ENCODE data around the gene SRGAP3. TPM values are rescaled to one million over a fixed set of nuclear protein-coding genes. Genes with fewer than 3 reads are reported as not detected.

Gene SRGAP3
- total and polyA plus RNA-seq, 2 experiments from 2014 or later, result 7.4 to 8.3 TPM

GRCh38 chr3:9007213-9007612 lies 242.2 kb downstream of the SRGAP3 start:
- no peak overlapping the region for H3K4me2 ChIP-seq
- no peaks in the 10 kb centered on the region for H3K9me2 ChIP-seq (replicated peaks; ENCODE audit: insufficient read depth)
- TF ChIP-seq EZH2 (IDR thresholded peaks at IDR 0.05; ENCODE audit: borderline replicate concordance) (no peak), EZH2phosphoT487 (IDR thresholded peaks at IDR 0.05; ENCODE audit: low read depth, severe bottlenecking, unreplicated experiment) (no peak)
- TF ChIP-seq, protein P1, sequence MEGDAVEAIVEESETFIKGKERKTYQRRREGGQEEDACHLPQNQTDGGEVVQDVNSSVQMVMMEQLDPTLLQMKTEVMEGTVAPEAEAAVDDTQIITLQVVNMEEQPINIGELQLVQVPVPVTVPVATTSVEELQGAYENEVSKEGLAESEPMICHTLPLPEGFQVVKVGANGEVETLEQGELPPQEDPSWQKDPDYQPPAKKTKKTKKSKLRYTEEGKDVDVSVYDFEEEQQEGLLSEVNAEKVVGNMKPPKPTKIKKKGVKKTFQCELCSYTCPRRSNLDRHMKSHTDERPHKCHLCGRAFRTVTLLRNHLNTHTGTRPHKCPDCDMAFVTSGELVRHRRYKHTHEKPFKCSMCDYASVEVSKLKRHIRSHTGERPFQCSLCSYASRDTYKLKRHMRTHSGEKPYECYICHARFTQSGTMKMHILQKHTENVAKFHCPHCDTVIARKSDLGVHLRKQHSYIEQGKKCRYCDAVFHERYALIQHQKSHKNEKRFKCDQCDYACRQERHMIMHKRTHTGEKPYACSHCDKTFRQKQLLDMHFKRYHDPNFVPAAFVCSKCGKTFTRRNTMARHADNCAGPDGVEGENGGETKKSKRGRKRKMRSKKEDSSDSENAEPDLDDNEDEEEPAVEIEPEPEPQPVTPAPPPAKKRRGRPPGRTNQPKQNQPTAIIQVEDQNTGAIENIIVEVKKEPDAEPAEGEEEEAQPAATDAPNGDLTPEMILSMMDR (IDR thresholded peaks at IDR 0.05; ENCODE audit: poor library complexity), result no peak
- no peak for DNase-seq (ENCODE audit: low spot score)
- H3K4me3 ChIP-seq, result no peak overlapping the region
- no peaks in the 10 kb centered on the region for H3K9me3 ChIP-seq (ENCODE audit: low read depth)
- H4K20me1 ChIP-seq (ENCODE audit: insufficient read depth, poor library complexity, severe bottlenecking), result no peaks in the 10 kb centered on the region
- WGBS (ENCODE audit: low lambda C conversion rate, missing lambda C conversion rate), result 72% methylated on average over 2 of the region's 2 CpGs
- no peaks in the 10 kb centered on the region for H3K4me1 ChIP-seq (ENCODE audit: insufficient read depth)
- H3K27ac ChIP-seq, result no peak overlapping the region
- no peaks in the 10 kb centered on the region for H3K79me2 ChIP-seq
- H3K27me3 ChIP-seq, result no peaks in the 10 kb centered on the region
- no peaks in the 10 kb centered on the region for H3K36me3 ChIP-seq (replicated peaks; ENCODE audit: insufficient read depth, low read depth)
- H2AFZ ChIP-seq, result no peak overlapping the region

GRCh38 chr3:9000041-9000440 lies 249.4 kb downstream of the SRGAP3 start:
- Histone ChIP-seq H3K79me2 (no peaks in the 10 kb centered on the region), H3K4me3 (no peak overlapping the region), H2AFZ (no peak overlapping the region), H3K9me2 (replicated peaks; ENCODE audit: insufficient read depth) (no peaks in the 10 kb centered on the region), H3K9me3 (ENCODE audit: low read depth) (no peaks in the 10 kb centered on the region), H3K36me3 (replicated peaks; ENCODE audit: insufficient read depth, low read depth) (no peaks in the 10 kb centered on the region), H3K4me1 (ENCODE audit: insufficient read depth) (no peaks in the 10 kb centered on the region), H4K20me1 (ENCODE audit: insufficient read depth, poor library complexity, severe bottlenecking) (no peaks in the 10 kb centered on the region), H3K27ac (no peak overlapping the region), H3K27me3 (no peaks in the 10 kb centered on the region), H3K4me2 (no peak overlapping the region)
- no peak for DNase-seq (ENCODE audit: low spot score)
- TF ChIP-seq, protein P1 (IDR thresholded peaks at IDR 0.05; ENCODE audit: poor library complexity), result no peak
- TF ChIP-seq EZH2 (IDR thresholded peaks at IDR 0.05; ENCODE audit: borderline replicate concordance) (no peak), EZH2phosphoT487 (IDR thresholded peaks at IDR 0.05; ENCODE audit: low read depth, severe bottlenecking, unreplicated experiment) (no peak)

DNA sequence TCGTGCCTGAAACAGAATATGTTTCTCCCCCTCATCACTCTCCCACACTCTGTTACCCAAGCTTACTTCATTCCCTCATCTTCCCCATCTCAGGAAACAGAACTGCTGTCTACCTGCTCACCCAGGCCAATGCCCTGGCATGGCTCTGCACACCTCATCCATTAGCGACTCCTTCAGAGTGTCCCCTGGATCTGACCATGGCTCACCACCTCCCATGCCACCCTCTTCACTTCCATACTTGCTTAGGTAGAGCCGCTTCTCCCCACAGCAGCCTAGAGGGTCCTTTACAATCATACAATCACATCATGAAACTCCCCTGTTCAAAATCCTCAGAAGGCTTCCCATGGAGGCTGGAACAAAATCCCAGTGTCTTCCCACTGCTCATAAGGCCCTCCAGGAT lies 252.3 kb downstream of the SRGAP3 start:
- H3K4me3 ChIP-seq, result no peak overlapping the region
- H3K9me3 ChIP-seq (ENCODE audit: low read depth), result no peaks in the 10 kb centered on the region
- H2AFZ ChIP-seq, result no peak overlapping the region
- DNase-seq (ENCODE audit: low spot score), result no peak
- TF ChIP-seq EZH2 (IDR thresholded peaks at IDR 0.05; ENCODE audit: borderline replicate concordance), result no peak
- TF ChIP-seq, protein P1 (IDR thresholded peaks at IDR 0.05; ENCODE audit: poor library complexity), result no peak
- no peak for TF ChIP-seq EZH2phosphoT487 (IDR thresholded peaks at IDR 0.05; ENCODE audit: low read depth, severe bottlenecking, unreplicated experiment)
- H3K9me2 ChIP-seq (replicated peaks; ENCODE audit: insufficient read depth), result no peaks in the 10 kb centered on the region
- H3K4me1 ChIP-seq (ENCODE audit: insufficient read depth), result no peaks in the 10 kb centered on the region
- no peaks in the 10 kb centered on the region for H3K79me2 ChIP-seq
- no peaks in the 10 kb centered on the region for H3K27me3 ChIP-seq
- H4K20me1 ChIP-seq (ENCODE audit: insufficient read depth, poor library complexity, severe bottlenecking), result no peaks in the 10 kb centered on the region
- H3K27ac ChIP-seq, result no peak overlapping the region
- H3K36me3 ChIP-seq (replicated peaks; ENCODE audit: insufficient read depth, low read depth), result no peaks in the 10 kb centered on the region
- WGBS (ENCODE audit: low lambda C conversion rate, missing lambda C conversion rate), result 80% methylated on average over 3 of the region's 3 CpGs
- no peak overlapping the region for H3K4me2 ChIP-seq

- Histone ChIP-seq H3K79me2 (no peaks in the 10 kb centered on the region), H3K4me2 (no peak overlapping the region), H3K4me1 (ENCODE audit: insufficient read depth) (no peaks in the 10 kb centered on the region), H3K4me3 (no peak overlapping the region), H3K9me2 (replicated peaks; ENCODE audit: insufficient read depth) (no peaks in the 10 kb centered on the region), H3K27ac (no peak overlapping the region), H3K9me3 (ENCODE audit: low read depth) (no peaks in the 10 kb centered on the region), H3K36me3 (replicated peaks; ENCODE audit: insufficient read depth, low read depth) (no peaks in the 10 kb centered on the region), H2AFZ (no peak overlapping the region), H3K27me3 (no peaks in the 10 kb centered on the region), H4K20me1 (ENCODE audit: insufficient read depth, poor library complexity, severe bottlenecking) (no peaks in the 10 kb centered on the region)
- no peak for TF ChIP-seq EZH2 (IDR thresholded peaks at IDR 0.05; ENCODE audit: borderline replicate concordance)
- TF ChIP-seq, protein P1 (IDR thresholded peaks at IDR 0.05; ENCODE audit: poor library complexity), result peak; percentile 38
- WGBS (ENCODE audit: low lambda C conversion rate, missing lambda C conversion rate), result 63% methylated on average over 12 of the region's 12 CpGs
- DNase-seq (ENCODE audit: low spot score), result peak; percentile 52
Observed at GRCh38 chr3:8996681-8997121, 252.7 kb downstream of the SRGAP3 start.

Measured in hepatocyte (in vitro differentiated cells).